OCI-LY1 (cell line): ENCODE measurements around the gene ST13.

ENCODE experiments used
- CTCF ChIP-seq: fragments of 200-600 bp; sonication (generic), shearing (Covaris generic); IDR thresholded peaks from 2 replicates; pipeline ENCODE4 v1.5.1; 2017; ENCODE audit warnings: mild to moderate bottlenecking, antibody characterized with exemption, low read length, moderate library complexity, mixed read lengths
- EZH2 ChIP-seq: fragments of 200-600 bp; sonication (generic), shearing (Covaris generic); IDR thresholded peaks from 2 replicates; pipeline ENCODE4 v1.8.0; 2017; ENCODE audit warnings: borderline replicate concordance, mixed run types, mild to moderate bottlenecking, antibody characterized with exemption, low read length, moderate library complexity, mixed read lengths

GRCh38 chr22:40853333-40853732 lies 3.1 kb downstream of the ST13 start:
- TF ChIP-seq CTCF (no peak), EZH2 (no peak)
